ENCODE data around the gene IL23R. TPM values are rescaled to one million over a fixed set of nuclear protein-coding genes. Genes with fewer than 3 reads are reported as not detected.

The IL23R gene
- total RNA-seq, 1 experiment from 2014 or later: not detected

DNA sequence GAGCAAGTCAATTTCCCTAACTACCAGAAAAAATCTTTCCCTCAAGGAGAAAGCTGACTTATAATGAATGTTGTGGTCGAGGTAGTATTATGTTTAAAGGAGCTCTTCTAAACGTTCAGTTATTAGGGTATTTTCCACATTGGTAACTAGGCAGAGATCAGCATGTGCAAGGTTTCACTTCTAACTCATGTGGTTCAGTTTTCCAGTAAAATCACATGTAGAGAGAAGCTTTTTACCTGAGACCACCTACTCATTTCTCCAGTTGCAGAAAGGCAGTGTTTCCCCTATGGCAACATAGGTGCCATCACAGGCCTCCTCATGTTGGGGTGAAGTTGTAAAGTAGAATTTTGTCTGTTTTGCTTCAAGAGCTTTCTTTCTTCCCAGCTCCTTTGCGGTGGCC, 23.7 kb downstream of the IL23R start:
- no peak overlapping the region for H3K4me3 Mint-ChIP-seq
- Histone ChIP-seq H3K9ac (ENCODE audit: extremely low read depth, insufficient read length, low read length) (no peak overlapping the region), H3T11ph (ENCODE audit: low read length) (no peak overlapping the region), H2BK15ac (ENCODE audit: low read depth, low read length) (no peak overlapping the region), H4K91ac (ENCODE audit: insufficient read length, low read depth, low read length) (no peak overlapping the region), H3K14ac (ENCODE audit: insufficient read depth, low read length) (no peak overlapping the region), H2BK12ac (ENCODE audit: insufficient read length, low read depth, low read length) (no peak overlapping the region), H3K27ac (ENCODE audit: insufficient read length, low read depth, low read length) (no peak overlapping the region), H3K79me2 (ENCODE audit: insufficient read depth, low read length) (no peaks in the 10 kb centered on the region), H3K4me2 (ENCODE audit: insufficient read depth, insufficient read length, low read length) (no peak overlapping the region), H2BK120ac (ENCODE audit: low read depth, low read length, poor library complexity, severe bottlenecking) (no peak overlapping the region), H3K23ac (ENCODE audit: insufficient read length, low read depth, low read length) (no peak overlapping the region), H3K79me1 (ENCODE audit: insufficient read depth, low read depth, low read length, poor library complexity, severe bottlenecking) (no peaks in the 10 kb centered on the region), H3K23me2 (ENCODE audit: insufficient read length, low read depth, low read length, poor library complexity, severe bottlenecking) (no peaks in the 10 kb centered on the region), H2BK20ac (ENCODE audit: low read depth, low read length, poor library complexity, severe bottlenecking) (no peak overlapping the region), H3K4ac (ENCODE audit: low read depth, low read length) (no peak overlapping the region), H2BK5ac (ENCODE audit: insufficient read length, low read length) (no peak overlapping the region), H4K8ac (replicated peaks; ENCODE audit: insufficient read length, low read depth, low read length) (no peak overlapping the region), H3K18ac (ENCODE audit: insufficient read length, low read depth, low read length) (no peak overlapping the region), H2AK5ac (ENCODE audit: insufficient read length, low read length) (no peak overlapping the region), H3K27me3 (ENCODE audit: insufficient read depth, low read length) (no peaks in the 10 kb centered on the region), H4K5ac (ENCODE audit: insufficient read length, low read depth, low read length) (no peak overlapping the region), H4K20me1 (ENCODE audit: control insufficient read depth, insufficient read depth, insufficient read length) (no peaks in the 10 kb centered on the region), H3K56ac (ENCODE audit: insufficient read length, low read depth, low read length) (no peak overlapping the region), H2AFZ (ENCODE audit: low read length) (no peak overlapping the region), H3K9me3 (ENCODE audit: control insufficient read depth, low read depth, low read length) (no peaks in the 10 kb centered on the region), H3K4me1 (ENCODE audit: insufficient read depth, low read length) (no peaks in the 10 kb centered on the region)
- no CpG with 5 or more reads among the region's 3 CpGs for WGBS (ENCODE audit: extremely low coverage, insufficient read length, low lambda C conversion rate)
- no peaks in the 10 kb centered on the region for H3K36me3 Mint-ChIP-seq (ENCODE audit: insufficient read depth in 1 of 3, low read depth in 3 of 3)
- H3K27ac Mint-ChIP-seq: no peak overlapping the region
- no peaks in the 10 kb centered on the region for H3K4me1 Mint-ChIP-seq
- no peaks in the 10 kb centered on the region for H3K9me3 Mint-ChIP-seq
- H3K27me3 Mint-ChIP-seq (ENCODE audit: low read depth): no peaks in the 10 kb centered on the region
- DNase-seq: no peak
- no peak for TF ChIP-seq CTCF (conservative IDR thresholded peaks at IDR 0.05)

Data from H9 (cell line).